Tibial nerve (tissue), 4 donors: Measurements from ENCODE around the gene TSPAN32. TPM values are rescaled to one million over a fixed set of nuclear protein-coding genes. Genes with fewer than 3 reads are reported as not detected.

Source experiments
- DNase-seq, 2 donors: peaks; one replicate each; pipeline ENCODE4 v3.0.0-alpha.2; 2019; ENCODE audit warnings: low spot score in 2 of 2
- H3K27ac ChIP-seq, 4 donors: fragments of 200-600 bp; sonication (generic) in 3 of 4; one replicate each; pipeline ENCODE4 v1.5.1; 2017 to 2019; ENCODE audit warnings: mild to moderate bottlenecking in 1 of 4
- H3K27me3 ChIP-seq, 2 donors: fragments of 200-600 bp; sonication (generic) in 1 of 2; one replicate each; pipeline versions ENCODE4 v1.5.1 to v1.6.0; 2017 to 2019
- H3K36me3 ChIP-seq, 3 donors: fragments of 200-600 bp; sonication (generic); one replicate each; pipeline ENCODE4 v1.5.1; 2018 to 2019
- H3K4me1 ChIP-seq, 4 donors: fragments of 200-600 bp; sonication (generic) in 3 of 4; one replicate each; pipeline ENCODE4 v1.5.1; 2017 to 2019
- H3K4me3 ChIP-seq, 4 donors: fragments of 200-600 bp; sonication (generic) in 3 of 4; one replicate each; pipeline ENCODE4 v1.5.1; 2017 to 2019; ENCODE audit warnings: mild to moderate bottlenecking in 1 of 4, moderate library complexity in 1 of 4
- H3K9me3 ChIP-seq, 4 donors: fragments of 200-600 bp; sonication (generic) in 3 of 4; one replicate each; pipeline ENCODE4 v1.5.1; 2017 to 2019
- EP300 ChIP-seq, 2 donors: sonication (generic); formaldehyde crosslinking; IDR thresholded peaks; one replicate each; pipeline ENCODE4 v1.6.1; 2017; ENCODE audit warnings: antibody characterized with exemption in 2 of 2, mild to moderate bottlenecking in 1 of 2
- POLR2A ChIP-seq, 2 donors: fragments of 450-650 bp; IDR thresholded peaks; one replicate each; pipeline ENCODE4 v1.6.1; 2017; ENCODE audit warnings: antibody characterized with exemption in 2 of 2, mild to moderate bottlenecking in 2 of 2, moderate library complexity in 2 of 2
- WGBS, 2 donors: methylation state at CpG; one replicate each; pipeline ENCODE4 v1.1.5; 2018; 5-methylcytosine and 5-hydroxymethylcytosine counted together
- total RNA-seq, 4 donors: library from RNA; depleted of rRNA; stranded (reverse); fragments of >200 nt; gene quantifications; one replicate each; pipeline ENCODE4 v1.1.0, GENCODE V29; 2016
- TF ChIP-seq, protein P1 (sequence below), 5 experiments: fragments of 200-600 bp in 3 of 5; fragments of 450-650 bp in 2 of 5; sonication (generic) in 3 of 5; IDR thresholded peaks; one replicate each; pipeline ENCODE4 v1.5.1; 2016 to 2019; ENCODE audit warnings: antibody characterized with exemption in 5 of 5, mild to moderate bottlenecking in 3 of 5, moderate library complexity in 2 of 5

The TSPAN32 gene
- total RNA-seq, 4 donors from 2014 or later = 1.8 to 9.0 (median 5.8) TPM

DNA sequence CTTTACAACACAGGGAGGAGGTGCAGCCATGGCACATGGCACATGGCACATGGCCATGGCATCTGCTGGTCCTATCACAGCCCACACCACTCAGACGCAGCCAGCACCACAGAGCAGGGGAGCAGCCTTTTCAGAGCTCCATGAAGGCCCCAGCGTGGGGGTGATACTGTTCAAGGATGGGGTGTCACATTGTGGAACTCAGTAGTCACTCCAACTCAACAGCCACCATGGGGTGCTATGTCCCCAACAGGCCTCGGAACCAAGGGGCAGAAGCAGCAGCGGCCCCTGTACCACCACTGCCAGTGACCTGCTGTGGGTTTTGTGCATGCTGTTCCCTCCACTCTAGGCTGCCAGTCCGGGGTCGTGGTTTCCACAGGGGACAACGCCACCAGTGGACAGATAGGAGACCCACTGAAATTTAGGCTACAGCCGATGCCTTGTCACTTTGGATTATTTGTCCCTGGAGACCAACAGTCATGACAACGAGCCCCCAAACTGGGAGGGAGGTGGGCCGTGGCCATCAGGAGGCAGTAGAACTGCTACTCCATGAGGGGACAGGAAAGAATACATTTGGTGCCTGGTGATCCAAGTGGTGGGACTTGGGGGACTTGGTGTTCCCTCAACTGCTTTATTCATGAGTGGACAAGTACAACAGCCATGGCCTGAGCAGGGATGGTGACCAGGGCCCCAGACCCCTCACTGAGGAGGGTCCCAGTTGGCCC lies 44.9 kb downstream of the TSPAN32 start:
- peaks cover 0 to 18% (median 0%) of the 10 kb centered on the region in 4 donors for H3K9me3 ChIP-seq
- H3K4me1 ChIP-seq = no peaks in the 10 kb centered on the region
- H3K27ac ChIP-seq = no peak overlapping the region
- no peak for DNase-seq
- WGBS, 2 donors = 84 to 95% methylated on average over 10 of the region's 10 CpGs
- H3K4me3 ChIP-seq = no peak overlapping the region
- TF ChIP-seq, protein P1, sequence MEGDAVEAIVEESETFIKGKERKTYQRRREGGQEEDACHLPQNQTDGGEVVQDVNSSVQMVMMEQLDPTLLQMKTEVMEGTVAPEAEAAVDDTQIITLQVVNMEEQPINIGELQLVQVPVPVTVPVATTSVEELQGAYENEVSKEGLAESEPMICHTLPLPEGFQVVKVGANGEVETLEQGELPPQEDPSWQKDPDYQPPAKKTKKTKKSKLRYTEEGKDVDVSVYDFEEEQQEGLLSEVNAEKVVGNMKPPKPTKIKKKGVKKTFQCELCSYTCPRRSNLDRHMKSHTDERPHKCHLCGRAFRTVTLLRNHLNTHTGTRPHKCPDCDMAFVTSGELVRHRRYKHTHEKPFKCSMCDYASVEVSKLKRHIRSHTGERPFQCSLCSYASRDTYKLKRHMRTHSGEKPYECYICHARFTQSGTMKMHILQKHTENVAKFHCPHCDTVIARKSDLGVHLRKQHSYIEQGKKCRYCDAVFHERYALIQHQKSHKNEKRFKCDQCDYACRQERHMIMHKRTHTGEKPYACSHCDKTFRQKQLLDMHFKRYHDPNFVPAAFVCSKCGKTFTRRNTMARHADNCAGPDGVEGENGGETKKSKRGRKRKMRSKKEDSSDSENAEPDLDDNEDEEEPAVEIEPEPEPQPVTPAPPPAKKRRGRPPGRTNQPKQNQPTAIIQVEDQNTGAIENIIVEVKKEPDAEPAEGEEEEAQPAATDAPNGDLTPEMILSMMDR (IDR thresholded peaks at IDR 0.05) = no peak
- no peak for TF ChIP-seq POLR2A (IDR thresholded peaks at IDR 0.05)
- TF ChIP-seq EP300 (IDR thresholded peaks at IDR 0.05) = no peak
- no peaks in the 10 kb centered on the region for H3K36me3 ChIP-seq
- no peaks in the 10 kb centered on the region for H3K27me3 ChIP-seq

DNA sequence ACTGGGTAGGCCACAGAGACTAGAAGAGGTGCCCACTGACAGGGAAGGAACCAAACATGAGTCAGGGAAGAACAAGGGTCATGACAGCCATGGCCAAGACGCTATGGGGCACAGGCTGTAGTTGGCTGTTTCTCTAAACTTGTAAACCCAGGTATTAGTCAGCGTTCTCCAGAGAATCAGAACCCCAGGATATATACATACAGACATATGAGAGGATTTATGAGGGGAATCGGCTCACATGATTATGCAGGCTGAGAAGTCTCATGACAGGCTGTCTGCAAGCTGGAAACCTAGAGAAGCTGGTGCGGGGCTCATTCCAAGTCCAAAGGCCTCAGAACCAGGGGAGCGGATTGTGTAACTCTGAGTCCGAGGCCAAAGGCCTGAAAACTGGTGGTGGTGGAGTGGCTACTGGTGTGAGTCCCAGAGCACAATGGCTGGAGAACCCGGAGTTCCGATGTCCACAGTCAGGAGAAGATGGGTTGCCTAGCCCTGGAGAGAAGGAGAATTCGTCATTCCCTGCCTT lies 45.6 kb downstream of the TSPAN32 start:
- Histone ChIP-seq H3K9me3 (peaks cover 0 to 18% (median 0%) of the 10 kb centered on the region in 4 donors), H3K4me3 (no peak overlapping the region), H3K36me3 (no peaks in the 10 kb centered on the region), H3K27ac (no peak overlapping the region), H3K27me3 (no peaks in the 10 kb centered on the region), H3K4me1 (no peaks in the 10 kb centered on the region)
- WGBS, 2 donors = 77 to 78% methylated on average over 9 of the region's 9 CpGs
- DNase-seq = no peak
- TF ChIP-seq POLR2A (IDR thresholded peaks at IDR 0.05) = no peak
- TF ChIP-seq, protein P1 (IDR thresholded peaks at IDR 0.05) = no peak
- no peak for TF ChIP-seq EP300 (IDR thresholded peaks at IDR 0.05)

DNA sequence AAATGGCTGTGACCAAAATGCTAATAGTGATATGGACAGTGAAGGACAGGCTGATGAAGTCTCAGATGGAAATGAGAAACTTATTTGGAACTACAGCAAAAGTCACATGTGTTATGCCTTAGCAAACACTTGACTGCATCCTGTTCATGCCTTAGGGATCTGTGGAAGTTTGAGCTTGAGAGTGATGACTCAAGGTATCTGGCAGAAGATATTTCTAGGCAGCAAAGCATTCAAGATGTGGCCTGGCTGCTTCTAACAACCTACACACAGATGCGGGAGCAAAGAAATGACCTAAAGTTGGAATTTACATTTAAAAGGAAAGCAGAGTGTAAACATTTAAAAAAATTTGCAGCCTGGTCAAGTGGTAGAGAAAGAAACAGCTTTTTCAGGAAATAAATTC lies 47.2 kb downstream of the TSPAN32 start:
- TF ChIP-seq EP300 (IDR thresholded peaks at IDR 0.05) (no peak), POLR2A (IDR thresholded peaks at IDR 0.05) (no peak)
- TF ChIP-seq, protein P1 (IDR thresholded peaks at IDR 0.05) = no peak
- Histone ChIP-seq H3K4me3 (no peak overlapping the region), H3K27ac (no peak overlapping the region), H3K4me1 (no peaks in the 10 kb centered on the region), H3K36me3 (no peaks in the 10 kb centered on the region), H3K27me3 (no peaks in the 10 kb centered on the region), H3K9me3 (peaks cover 0 to 18% (median 0%) of the 10 kb centered on the region in 4 donors)
- WGBS, 2 donors = 69 to 86% methylated on average over 1 of the region's 1 CpG
- no peak for DNase-seq

DNA sequence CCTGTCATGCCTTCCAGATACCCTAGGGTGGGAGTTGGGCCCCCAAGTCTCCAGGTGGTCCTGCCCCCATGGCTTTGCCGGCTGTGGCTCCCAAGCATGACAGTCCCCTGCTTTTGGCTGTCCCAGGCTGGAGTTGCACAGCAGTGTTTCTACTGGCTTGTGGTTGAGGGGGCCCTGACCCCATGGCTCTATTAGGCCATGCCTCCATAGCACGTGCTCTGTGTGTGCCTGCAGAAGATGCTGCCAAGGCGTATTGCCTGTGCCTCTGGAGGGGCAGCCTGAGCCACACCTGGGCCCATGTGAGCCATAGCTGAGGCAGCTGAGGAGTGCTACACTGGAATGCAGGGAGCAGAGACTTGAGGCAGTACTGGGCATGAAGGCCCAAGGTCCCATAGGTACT lies 49.9 kb downstream of the TSPAN32 start:
- Histone ChIP-seq H3K9me3 (peaks cover 0 to 18% (median 0%) of the 10 kb centered on the region in 4 donors), H3K4me3 (no peak overlapping the region), H3K27ac (no peak overlapping the region), H3K36me3 (no peaks in the 10 kb centered on the region), H3K4me1 (no peaks in the 10 kb centered on the region), H3K27me3 (no peaks in the 10 kb centered on the region)
- no peak for DNase-seq
- TF ChIP-seq EP300 (IDR thresholded peaks at IDR 0.05) (no peak), POLR2A (IDR thresholded peaks at IDR 0.05) (no peak)
- TF ChIP-seq, protein P1 (IDR thresholded peaks at IDR 0.05) = no peak
- WGBS, 2 donors = 67 to 90% methylated on average over 2 to 3 of the region's 3 CpGs

DNA sequence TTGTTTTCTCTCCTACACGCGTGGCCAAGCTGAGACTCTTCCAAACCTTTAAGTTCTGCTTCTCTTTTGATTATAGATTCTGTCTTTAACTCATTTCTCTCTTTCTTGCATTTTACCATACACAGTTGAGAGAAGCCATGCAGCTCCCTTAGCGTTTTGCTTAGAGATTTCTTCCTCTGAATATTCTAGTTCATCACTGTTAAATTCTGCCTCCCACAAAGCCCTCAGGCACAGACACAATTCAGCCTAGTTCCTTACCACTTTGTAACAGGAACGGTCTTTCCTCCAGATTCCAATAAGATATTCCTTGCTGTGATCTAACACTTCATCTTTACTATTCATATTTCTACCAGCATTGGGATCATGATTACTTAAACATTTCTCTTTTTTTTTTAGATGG lies 50.6 kb downstream of the TSPAN32 start:
- Histone ChIP-seq H3K9me3 (peaks cover 0 to 18% (median 0%) of the 10 kb centered on the region in 4 donors), H3K27ac (no peak overlapping the region), H3K4me1 (no peaks in the 10 kb centered on the region), H3K4me3 (no peak overlapping the region), H3K36me3 (no peaks in the 10 kb centered on the region), H3K27me3 (no peaks in the 10 kb centered on the region)
- DNase-seq = no peak
- no peak for TF ChIP-seq POLR2A (IDR thresholded peaks at IDR 0.05)
- TF ChIP-seq EP300 (IDR thresholded peaks at IDR 0.05) = no peak
- TF ChIP-seq, protein P1 (IDR thresholded peaks at IDR 0.05) = no peak
- 73 to 79% methylated on average over 4 of the region's 4 CpGs for WGBS, 2 donors
